Measurements from ENCODE around the gene FAM222B. TPM values are rescaled to one million over a fixed set of nuclear protein-coding genes. Genes with fewer than 3 reads are reported as not detected.

FAM222B gene
- total RNA-seq (2014; rRNA removed; shearing (Covaris generic)) (4.0 and 4.6 TPM in 2 replicates), total RNA-seq (2022) (15.2 and 19.7 TPM in 2 replicates), Bru-seq, nascent RNA (percentile 67 among the genes with signal in this experiment), BruChase-seq, experiment 1, labeled RNA remaining after a 6-hour chase (percentile 72 among the genes with signal in this experiment), BruChase-seq, experiment 2, labeled RNA remaining after a 2-hour chase (percentile 66 among the genes with signal in this experiment)
- long read RNA-seq, full-length matches to known transcripts, result 7 of 16 reads
- long read RNA-seq, partial matches to known transcripts, result 0 of 16 reads
- long read RNA-seq, other reads (novel, unspliced or antisense), result 9 of 16 reads

GRCh38 chr17:28842282-28843012, at the start of gene FAM222B:
Gene FAM222B, minus strand, starts transcription at chr17:28842790. Its CDS starts 76,123 bp downstream, at chr17:28766667.
- no peaks in the 10 kb centered on the region for H3K9me2 ChIP-seq (ENCODE audit: insufficient read depth, low read length)
- peak; percentile 93 for DNase-seq (ENCODE audit: low spot score)
- no peak for TF ChIP-seq EZH2phosphoT487 (IDR thresholded peaks at IDR 0.05; ENCODE audit: borderline replicate concordance, low read depth, low read length)
- TF ChIP-seq CTCF (conservative IDR thresholded peaks at IDR 0.05; ENCODE audit: low read length), result no peak
- peak within 1 kb of the TSS; percentile 79 for H3K4me2 ChIP-seq (ENCODE audit: low read length)
- H3K4me1 ChIP-seq (ENCODE audit: insufficient read depth, low read length, poor library complexity, severe bottlenecking), result peaks cover 13% of the 10 kb centered on the region
- ChIA-PET POLR2A (interaction anchor here (0.5 to 2.1 kb wide), 15 partner anchors 10 to 243 kb away, joined by 3 to 8 read pairs (median 4); no protein-coding TSS in a partner anchor), CTCF (ENCODE audit: unreplicated experiment) (interaction anchor here (0.6 to 1.0 kb wide), 3 partner anchors 9 to 54 kb away, joined by 3 read pairs; no protein-coding TSS in a partner anchor)
- H3K36me3 ChIP-seq (ENCODE audit: insufficient read depth, low read length), result no peaks in the 10 kb centered on the region
- H3K4me3 ChIP-seq (ENCODE audit: low read depth, low read length, poor library complexity, severe bottlenecking), result peak within 1 kb of the TSS; percentile 83
- no TSS peak for BruUV-seq (replicated peaks)
- no peaks in the 10 kb centered on the region for H3K9me3 ChIP-seq (ENCODE audit: low read length)
- H3K27ac ChIP-seq (ENCODE audit: low read depth, low read length, poor library complexity, severe bottlenecking), result peak within 1 kb of the TSS; percentile 37
- intact Hi-C loops (cut with micrococcal nuclease; ENCODE audit: unreplicated experiment), result loop anchor here (2.0 kb wide), 1 partner anchor 54 kb away; the partner anchor contains the start of gene FLOT2
- peak within 1 kb of the TSS; percentile 99 for H2AFZ ChIP-seq (ENCODE audit: low read length)
- no peaks in the 10 kb centered on the region for H4K20me1 ChIP-seq (ENCODE audit: insufficient read depth, low read length)
- peaks cover 44% of the 10 kb centered on the region for H3K79me2 ChIP-seq (ENCODE audit: insufficient read depth, low read depth, low read length)

GRCh38 chr17:28892024-28892423, 49.4 kb upstream of the FAM222B start:
- peaks cover 38% of the 10 kb centered on the region for H3K79me2 ChIP-seq (ENCODE audit: insufficient read depth, low read depth, low read length)
- ChIA-PET POLR2A (interaction anchor here (0.7 to 1.7 kb wide), 4 partner anchors 21 to 172 kb away, joined by 3 to 6 read pairs (median 4); partner anchors contain the start of genes FAM222B and RPL23A), CTCF (ENCODE audit: unreplicated experiment) (interaction anchor here (0.6 to 1.4 kb wide), 2 partner anchors 9 to 166 kb away, joined by 3 to 5 read pairs; partner anchors contain the start of gene TLCD1)
- no peaks in the 10 kb centered on the region for H4K20me1 ChIP-seq (ENCODE audit: insufficient read depth, low read length)
- intact Hi-C loops (cut with micrococcal nuclease; ENCODE audit: unreplicated experiment), result no loop called here
- H3K4me1 ChIP-seq (ENCODE audit: insufficient read depth, low read length, poor library complexity, severe bottlenecking), result peaks cover 77% of the 10 kb centered on the region
- BruUV-seq (replicated peaks), result no TSS peak
- DNase-seq (ENCODE audit: low spot score), result no peak
- H3K4me2 ChIP-seq (ENCODE audit: low read length), result peak overlapping the region; percentile 71
- TF ChIP-seq CTCF (conservative IDR thresholded peaks at IDR 0.05; ENCODE audit: low read length), result no peak
- TF ChIP-seq EZH2phosphoT487 (IDR thresholded peaks at IDR 0.05; ENCODE audit: borderline replicate concordance, low read depth, low read length), result no peak
- H3K27ac ChIP-seq (ENCODE audit: low read depth, low read length, poor library complexity, severe bottlenecking), result peak overlapping the region; percentile 29
- no peaks in the 10 kb centered on the region for H3K9me2 ChIP-seq (ENCODE audit: insufficient read depth, low read length)
- no peaks in the 10 kb centered on the region for H3K9me3 ChIP-seq (ENCODE audit: low read length)
- peaks cover 20% of the 10 kb centered on the region for H3K36me3 ChIP-seq (ENCODE audit: insufficient read depth, low read length)
- H3K4me3 ChIP-seq (ENCODE audit: low read depth, low read length, poor library complexity, severe bottlenecking), result no peak overlapping the region
- H2AFZ ChIP-seq (ENCODE audit: low read length), result no peak overlapping the region
